ENCODE results near the gene JARID2. TPM values are rescaled to one million over a fixed set of nuclear protein-coding genes. Genes with fewer than 3 reads are reported as not detected.
A peak's percentile ranks its signal among the peaks of the same experiment; 100 is the strongest.

The JARID2 gene
- total RNA-seq, 4 donors from 2014 or later = 11.6 to 22.5 (median 16.4) TPM

- Histone ChIP-seq H3K27me3 (no peaks in the 10 kb centered on the region), H3K36me3 (no peaks in the 10 kb centered on the region), H3K27ac (peak overlapping the region in 3 of 4 donors; percentile 3 to 25 (median 20)), H3K9me3 (no peaks in the 10 kb centered on the region), H3K4me1 (peaks cover 72 to 77% of the 10 kb centered on the region in 2 donors), H3K4me3 (no peak overlapping the region)
- DNase-seq (peak in 1 of 2 donors; percentile 70), ATAC-seq (peak; percentile 68 to 83)
- intact Hi-C loops (cut with DNase I; ENCODE audit: low total_unique reads) (no loop called here), in situ Hi-C loops (cut with MboI; ENCODE audit: low sequenced_read_pairs in 4 of 4) (loop anchor here in 1 of 4 donors (25.0 kb wide), 1 partner anchor 1165 kb away; no protein-coding TSS in a partner anchor)
- no peak for TF ChIP-seq CTCF (IDR thresholded peaks at IDR 0.05 in 4 of 5, conservative IDR thresholded peaks at IDR 0.05 in 1 of 5)
- TF ChIP-seq POLR2A (IDR thresholded peaks at IDR 0.05) = no peak
Observed at GRCh38 chr6:15376900-15377487, 131.1 kb downstream of the JARID2 start.

- H3K27me3 ChIP-seq = no peaks in the 10 kb centered on the region
- peaks cover 71 to 74% of the 10 kb centered on the region in 2 donors for H3K4me1 ChIP-seq
- no peak for ATAC-seq
- no peak overlapping the region for H3K27ac ChIP-seq
- intact Hi-C loops (cut with DNase I; ENCODE audit: low total_unique reads) (no loop called here), in situ Hi-C loops (cut with MboI; ENCODE audit: low sequenced_read_pairs in 4 of 4) (loop anchor here in 1 of 4 donors (25.0 kb wide), 1 partner anchor 1166 kb away; no protein-coding TSS in a partner anchor)
- H3K36me3 ChIP-seq = no peaks in the 10 kb centered on the region
- H3K9me3 ChIP-seq = no peaks in the 10 kb centered on the region
- TF ChIP-seq POLR2A (IDR thresholded peaks at IDR 0.05) = no peak
- no peak for TF ChIP-seq CTCF (IDR thresholded peaks at IDR 0.05 in 4 of 5, conservative IDR thresholded peaks at IDR 0.05 in 1 of 5)
- no peak overlapping the region for H3K4me3 ChIP-seq
- DNase-seq = no peak
Observed at GRCh38 chr6:15378272-15378671, 132.4 kb downstream of the JARID2 start.

- H3K4me3 ChIP-seq = no peak overlapping the region
- in situ Hi-C loops (cut with MboI; ENCODE audit: low sequenced_read_pairs in 4 of 4) = loop anchor here in 1 of 4 donors (25.0 kb wide), 1 partner anchor 1167 kb away; no protein-coding TSS in a partner anchor
- H3K27me3 ChIP-seq = no peaks in the 10 kb centered on the region
- intact Hi-C loops (cut with DNase I; ENCODE audit: low total_unique reads) = no loop called here
- no peak for DNase-seq
- H3K36me3 ChIP-seq = no peaks in the 10 kb centered on the region
- no peaks in the 10 kb centered on the region for H3K9me3 ChIP-seq
- no peak for ATAC-seq
- TF ChIP-seq CTCF (IDR thresholded peaks at IDR 0.05 in 4 of 5, conservative IDR thresholded peaks at IDR 0.05 in 1 of 5) (no peak), POLR2A (IDR thresholded peaks at IDR 0.05) (no peak)
- no peak overlapping the region for H3K27ac ChIP-seq
- H3K4me1 ChIP-seq = peaks cover 66 to 68% of the 10 kb centered on the region in 2 donors
Observed at GRCh38 chr6:15378866-15379265, 133.0 kb downstream of the JARID2 start.

GRCh38 chr6:15380351-15380750 is 134.5 kb downstream of the JARID2 start:
- ATAC-seq = no peak
- in situ Hi-C loops (cut with MboI; ENCODE audit: low sequenced_read_pairs in 4 of 4) = loop anchor here in 1 of 4 donors (25.0 kb wide), 1 partner anchor 1168 kb away; no protein-coding TSS in a partner anchor

More at GRCh38 chr6:15380351-15380750, 134.5 kb downstream of the JARID2 start:
- H3K27ac ChIP-seq = no peak overlapping the region
- H3K27me3 ChIP-seq = no peaks in the 10 kb centered on the region
- no peak for DNase-seq
- H3K36me3 ChIP-seq = no peaks in the 10 kb centered on the region
- H3K4me1 ChIP-seq = peaks cover 61 to 66% of the 10 kb centered on the region in 2 donors
- H3K4me3 ChIP-seq = no peak overlapping the region
- TF ChIP-seq POLR2A (IDR thresholded peaks at IDR 0.05) (no peak), CTCF (IDR thresholded peaks at IDR 0.05 in 4 of 5, conservative IDR thresholded peaks at IDR 0.05 in 1 of 5) (no peak)
- H3K9me3 ChIP-seq = no peaks in the 10 kb centered on the region
- intact Hi-C loops (cut with DNase I; ENCODE audit: low total_unique reads) = no loop called here

Measured in gastrocnemius medialis (tissue), 4 donors.